Prostate gland (tissue), 2 donors: ENCODE data around the gene SLC10A2. TPM values are rescaled to one million over a fixed set of nuclear protein-coding genes. Genes with fewer than 3 reads are reported as not detected.

ENCODE experiments used
- DNase-seq: peaks from one replicate; pipeline ENCODE4 v3.0.0-alpha.2; 2019; ENCODE audit warnings: low spot score
- H3K27ac ChIP-seq, 2 donors: fragments of 200-600 bp; sonication (generic); 2 replicates each; pipeline ENCODE4 v1.5.1; 2017 to 2019
- H3K27me3 ChIP-seq: fragments of 200-600 bp; sonication (generic); replicated peaks from 2 replicates; pipeline ENCODE4 v1.5.1; 2019; ENCODE audit not compliant: insufficient read depth
- H3K36me3 ChIP-seq, 2 donors: fragments of 200-600 bp; sonication (generic); 1 replicate in 1 of 2; 2 replicates in 1 of 2; pipeline versions ENCODE4 v1.5.1 to v1.8.1; 2017 to 2019
- H3K4me1 ChIP-seq: fragments of 200-600 bp; sonication (generic); replicated peaks from 2 replicates; pipeline ENCODE4 v1.5.1; 2019
- H3K4me3 ChIP-seq, 2 donors: fragments of 200-600 bp; sonication (generic); 2 replicates each; pipeline ENCODE4 v1.5.1; 2017 to 2019
- H3K9me3 ChIP-seq: fragments of 200-600 bp; sonication (generic); 2 replicates; pipeline ENCODE4 v1.5.1; 2017
- POLR2A ChIP-seq: fragments of 450-650 bp; IDR thresholded peaks from one replicate; pipeline ENCODE4 v1.6.1; 2016; ENCODE audit warnings: antibody characterized with exemption, mild to moderate bottlenecking
- POLR2AphosphoS5 ChIP-seq: sonication (generic); formaldehyde crosslinking; IDR thresholded peaks from one replicate; pipeline ENCODE4 v1.6.1; 2017; ENCODE audit warnings: antibody characterized with exemption
- WGBS: methylation state at CpG from one replicate; pipeline ENCODE4 v1.1.5; 2018; 5-methylcytosine and 5-hydroxymethylcytosine counted together
- intact Hi-C: fragments of 100-400 bp; cut with DNase I; formaldehyde crosslinking; loops from one replicate; pipeline ENCODE4 v1.14.2; 2022
- total RNA-seq, 2 donors: library from RNA; depleted of rRNA; stranded (reverse); fragments of >200 nt; gene quantifications; one replicate each; pipeline ENCODE4 v1.1.0, GENCODE V29; 2016
- TF ChIP-seq, protein P1 (sequence below), 4 experiments: fragments of 200-600 bp in 2 of 4; fragments of 450-650 bp in 2 of 4; sonication (generic) in 2 of 4; IDR thresholded peaks; 1 replicate in 3 of 4; 2 replicates in 1 of 4; pipeline ENCODE4 v1.5.1; 2016 to 2019; ENCODE audit warnings: antibody characterized with exemption in 4 of 4, mild to moderate bottlenecking in 2 of 4, moderate library complexity in 2 of 4

SLC10A2 gene
- total RNA-seq, 2 donors from 2014 or later: not detected

DNA sequence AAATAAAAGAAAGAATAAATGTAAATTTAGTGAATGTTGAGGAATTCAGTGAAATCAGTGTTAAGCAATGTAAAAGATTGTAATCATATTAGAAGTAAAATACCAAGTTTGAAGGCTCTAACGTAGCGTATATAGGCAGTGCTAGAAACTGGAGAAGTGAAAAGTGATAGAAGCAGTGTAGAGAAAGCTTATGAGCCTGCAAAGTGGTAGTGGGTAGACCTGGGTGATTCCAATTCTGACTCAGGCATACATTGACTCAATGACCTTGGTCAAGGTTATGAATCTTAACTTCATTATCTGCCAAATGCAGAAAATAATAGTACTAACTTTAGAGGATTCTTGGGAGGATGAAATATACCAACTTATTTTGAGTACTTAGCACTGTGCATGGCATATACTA, 4.1 kb downstream of the SLC10A2 start:
- no peaks in the 10 kb centered on the region for H3K9me3 ChIP-seq
- H3K4me3 ChIP-seq: no peak overlapping the region
- no peaks in the 10 kb centered on the region for H3K4me1 ChIP-seq
- H3K27me3 ChIP-seq: no peaks in the 10 kb centered on the region
- no peak for DNase-seq
- TF ChIP-seq POLR2A: no peak
- no peak for TF ChIP-seq POLR2AphosphoS5
- TF ChIP-seq, protein P1, sequence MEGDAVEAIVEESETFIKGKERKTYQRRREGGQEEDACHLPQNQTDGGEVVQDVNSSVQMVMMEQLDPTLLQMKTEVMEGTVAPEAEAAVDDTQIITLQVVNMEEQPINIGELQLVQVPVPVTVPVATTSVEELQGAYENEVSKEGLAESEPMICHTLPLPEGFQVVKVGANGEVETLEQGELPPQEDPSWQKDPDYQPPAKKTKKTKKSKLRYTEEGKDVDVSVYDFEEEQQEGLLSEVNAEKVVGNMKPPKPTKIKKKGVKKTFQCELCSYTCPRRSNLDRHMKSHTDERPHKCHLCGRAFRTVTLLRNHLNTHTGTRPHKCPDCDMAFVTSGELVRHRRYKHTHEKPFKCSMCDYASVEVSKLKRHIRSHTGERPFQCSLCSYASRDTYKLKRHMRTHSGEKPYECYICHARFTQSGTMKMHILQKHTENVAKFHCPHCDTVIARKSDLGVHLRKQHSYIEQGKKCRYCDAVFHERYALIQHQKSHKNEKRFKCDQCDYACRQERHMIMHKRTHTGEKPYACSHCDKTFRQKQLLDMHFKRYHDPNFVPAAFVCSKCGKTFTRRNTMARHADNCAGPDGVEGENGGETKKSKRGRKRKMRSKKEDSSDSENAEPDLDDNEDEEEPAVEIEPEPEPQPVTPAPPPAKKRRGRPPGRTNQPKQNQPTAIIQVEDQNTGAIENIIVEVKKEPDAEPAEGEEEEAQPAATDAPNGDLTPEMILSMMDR (IDR thresholded peaks at IDR 0.05): no peak
- H3K27ac ChIP-seq: no peak overlapping the region
- intact Hi-C loops: no loop called here
- 91% methylated on average over 2 of the region's 2 CpGs for WGBS
- H3K36me3 ChIP-seq: no peaks in the 10 kb centered on the region

DNA sequence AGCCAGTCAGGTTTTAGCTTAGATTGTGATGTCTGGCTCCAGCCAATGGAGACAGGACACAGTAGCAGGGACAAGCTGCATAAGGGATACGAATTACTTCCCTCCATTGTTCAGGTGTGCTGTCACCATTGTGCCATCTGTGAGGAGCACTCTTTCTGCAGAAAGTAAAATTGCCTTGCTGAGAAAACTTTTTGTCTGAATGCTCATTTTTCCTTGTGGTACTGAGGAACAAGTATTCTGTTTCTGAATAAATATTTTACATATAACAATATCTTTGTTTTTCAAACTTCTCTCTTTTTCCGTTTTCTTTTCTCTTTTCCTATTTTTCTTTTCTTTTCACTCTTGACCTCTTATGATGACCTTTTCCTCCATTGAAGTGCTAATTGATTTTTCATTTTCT, 10.2 kb downstream of the SLC10A2 start:
- Histone ChIP-seq H3K27me3 (no peaks in the 10 kb centered on the region), H3K27ac (no peak overlapping the region), H3K9me3 (no peaks in the 10 kb centered on the region), H3K4me3 (no peak overlapping the region), H3K36me3 (no peaks in the 10 kb centered on the region), H3K4me1 (no peaks in the 10 kb centered on the region)
- no peak for TF ChIP-seq POLR2AphosphoS5
- TF ChIP-seq POLR2A: no peak
- TF ChIP-seq, protein P1 (IDR thresholded peaks at IDR 0.05): no peak
- intact Hi-C loops: no loop called here
- 91% methylated on average over 2 of the region's 2 CpGs for WGBS
- no peak for DNase-seq

DNA sequence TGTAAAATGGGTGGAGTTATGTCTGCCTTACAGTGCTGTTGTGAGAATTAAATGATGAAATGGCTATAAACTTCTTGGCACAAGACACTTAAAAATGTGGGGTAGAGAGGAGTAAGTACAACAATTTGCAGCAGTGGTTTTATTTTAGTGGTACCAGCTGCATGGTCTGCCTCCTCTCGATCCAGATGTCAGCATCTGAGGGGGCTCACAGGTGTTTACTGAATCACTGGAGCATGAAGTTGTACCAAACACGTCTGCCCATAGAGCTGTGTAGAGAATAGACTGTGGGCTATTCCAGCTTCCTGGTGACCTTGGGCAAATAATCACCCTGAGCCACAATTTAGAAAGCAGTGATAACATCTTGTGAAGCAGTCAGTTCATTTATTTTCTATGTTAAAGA, 11.1 kb downstream of the SLC10A2 start:
- Histone ChIP-seq H3K36me3 (no peaks in the 10 kb centered on the region), H3K9me3 (no peaks in the 10 kb centered on the region), H3K27ac (no peak overlapping the region), H3K27me3 (no peaks in the 10 kb centered on the region), H3K4me1 (no peaks in the 10 kb centered on the region), H3K4me3 (no peak overlapping the region)
- no peak for TF ChIP-seq POLR2A
- TF ChIP-seq, protein P1 (IDR thresholded peaks at IDR 0.05): no peak
- no peak for TF ChIP-seq POLR2AphosphoS5
- intact Hi-C loops: no loop called here
- 65% methylated on average over 2 of the region's 2 CpGs for WGBS
- DNase-seq: no peak

DNA sequence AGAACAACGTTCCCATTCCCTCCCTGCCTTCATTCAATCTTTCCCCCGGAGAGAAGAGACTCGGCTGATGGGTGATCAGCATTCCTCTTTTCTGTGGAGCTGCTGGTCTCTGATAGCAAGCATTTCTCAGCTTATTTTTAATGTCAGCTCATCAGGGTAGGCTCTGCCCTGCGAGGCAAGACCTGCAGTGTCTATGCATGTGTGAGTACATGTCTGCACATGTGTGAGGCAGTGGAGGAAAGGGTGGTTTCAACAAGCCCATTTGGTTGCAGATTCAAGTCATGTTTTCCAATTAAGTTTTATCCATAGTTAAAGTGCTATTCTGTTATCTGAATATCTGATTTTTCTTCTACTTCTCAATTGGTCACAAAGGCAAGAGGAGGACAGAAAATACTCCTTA, 19.5 kb downstream of the SLC10A2 start:
- intact Hi-C loops: no loop called here
- no peaks in the 10 kb centered on the region for H3K27me3 ChIP-seq
- no peak overlapping the region for H3K27ac ChIP-seq
- DNase-seq: no peak
- no peak overlapping the region for H3K4me3 ChIP-seq
- H3K9me3 ChIP-seq: no peaks in the 10 kb centered on the region
- H3K36me3 ChIP-seq: no peaks in the 10 kb centered on the region
- 83% methylated on average over 4 of the region's 4 CpGs for WGBS
- H3K4me1 ChIP-seq: no peaks in the 10 kb centered on the region
- TF ChIP-seq POLR2AphosphoS5 (no peak), POLR2A (no peak)
- TF ChIP-seq, protein P1 (IDR thresholded peaks at IDR 0.05): no peak

DNA sequence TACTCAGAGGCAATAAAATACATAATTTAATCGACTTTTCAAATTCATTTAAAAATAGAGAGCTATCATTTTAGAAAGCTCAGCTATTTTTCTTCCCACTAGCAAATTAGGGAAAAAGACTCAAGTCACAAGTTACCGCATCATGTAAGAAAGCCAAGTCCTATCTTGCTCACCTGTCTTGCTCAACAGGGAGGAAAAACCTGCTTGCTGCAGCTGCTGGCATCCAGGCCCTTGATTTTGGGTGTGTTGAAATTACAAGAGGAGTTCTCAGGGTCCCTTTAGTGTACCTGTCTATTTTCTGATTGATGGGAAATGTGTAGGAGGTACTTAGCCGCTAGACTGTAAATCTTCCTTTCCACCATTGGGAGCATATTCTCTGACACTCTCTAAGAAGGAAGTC, 22.2 kb downstream of the SLC10A2 start:
- Histone ChIP-seq H3K27ac (no peak overlapping the region), H3K36me3 (no peaks in the 10 kb centered on the region), H3K9me3 (no peaks in the 10 kb centered on the region), H3K4me3 (no peak overlapping the region), H3K4me1 (no peaks in the 10 kb centered on the region), H3K27me3 (no peaks in the 10 kb centered on the region)
- no peak for TF ChIP-seq POLR2A
- TF ChIP-seq, protein P1 (IDR thresholded peaks at IDR 0.05): no peak
- no peak for TF ChIP-seq POLR2AphosphoS5
- intact Hi-C loops: no loop called here
- DNase-seq: no peak
- 62% methylated on average over 3 of the region's 3 CpGs for WGBS
